ENCODE results near the gene RAD51B.

GRCh38 chr14:68673464-68673863 is 853.9 kb downstream of the RAD51B start:
- TF ChIP-seq, protein P1, sequence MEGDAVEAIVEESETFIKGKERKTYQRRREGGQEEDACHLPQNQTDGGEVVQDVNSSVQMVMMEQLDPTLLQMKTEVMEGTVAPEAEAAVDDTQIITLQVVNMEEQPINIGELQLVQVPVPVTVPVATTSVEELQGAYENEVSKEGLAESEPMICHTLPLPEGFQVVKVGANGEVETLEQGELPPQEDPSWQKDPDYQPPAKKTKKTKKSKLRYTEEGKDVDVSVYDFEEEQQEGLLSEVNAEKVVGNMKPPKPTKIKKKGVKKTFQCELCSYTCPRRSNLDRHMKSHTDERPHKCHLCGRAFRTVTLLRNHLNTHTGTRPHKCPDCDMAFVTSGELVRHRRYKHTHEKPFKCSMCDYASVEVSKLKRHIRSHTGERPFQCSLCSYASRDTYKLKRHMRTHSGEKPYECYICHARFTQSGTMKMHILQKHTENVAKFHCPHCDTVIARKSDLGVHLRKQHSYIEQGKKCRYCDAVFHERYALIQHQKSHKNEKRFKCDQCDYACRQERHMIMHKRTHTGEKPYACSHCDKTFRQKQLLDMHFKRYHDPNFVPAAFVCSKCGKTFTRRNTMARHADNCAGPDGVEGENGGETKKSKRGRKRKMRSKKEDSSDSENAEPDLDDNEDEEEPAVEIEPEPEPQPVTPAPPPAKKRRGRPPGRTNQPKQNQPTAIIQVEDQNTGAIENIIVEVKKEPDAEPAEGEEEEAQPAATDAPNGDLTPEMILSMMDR (conservative IDR thresholded peaks at IDR 0.05; ENCODE audit: low read depth, low read length), result no peak
- no peak for TF ChIP-seq EZH2phosphoT487 (IDR thresholded peaks at IDR 0.05; ENCODE audit: borderline replicate concordance, low read length)

All from PC-3 (cell line).